ENCODE results near the gene DOK5. TPM values are rescaled to one million over a fixed set of nuclear protein-coding genes. Genes with fewer than 3 reads are reported as not detected.
A peak's percentile ranks its signal among the peaks of the same experiment; 100 is the strongest.

The DOK5 gene
- total and polyA plus RNA-seq, 9 of the 15 experiments (the other 6 are each of a cell fraction or from before 2014, with no cell fraction given), result not detected

- no peaks in the 10 kb centered on the region for H3K9me1 ChIP-seq (ENCODE audit: control insufficient read depth, insufficient read depth, low read length)
- H3K9me3 ChIP-seq (replicated peaks; ENCODE audit: control insufficient read depth, insufficient read depth, low read depth, low read length), result no peaks in the 10 kb centered on the region
- H2AFZ ChIP-seq (ENCODE audit: low read depth, low read length), result no peak overlapping the region
- H3K36me3 ChIP-seq (ENCODE audit: control insufficient read depth, insufficient read depth, low read length), result no peaks in the 10 kb centered on the region
- no peaks in the 10 kb centered on the region for H3K27me3 ChIP-seq (ENCODE audit: control insufficient read depth in 2 of 2, insufficient read depth in 2 of 2, low read length in 2 of 2)
- in situ Hi-C loops (cut with MboI), result no loop called here
- CTCF ChIA-PET (ENCODE audit: low intra/inter-chr PET ratio), result no interaction called here
- H3K4me2 ChIP-seq (ENCODE audit: insufficient read depth, low read length), result no peak overlapping the region
- no peak for DNase-seq (ENCODE audit: extremely low read depth in 1 of 4, low spot score in 3 of 4)
- intact Hi-C loops (cut with micrococcal nuclease), result no loop called here
- no peak overlapping the region for H3K27ac ChIP-seq (ENCODE audit: extremely low read depth, low read depth, low read length)
- H3K4me1 ChIP-seq (replicated peaks in 1 of 2; ENCODE audit: control insufficient read depth in 2 of 2, insufficient read depth in 2 of 2, low read length in 2 of 2), result no peaks in the 10 kb centered on the region
- POLR2A ChIA-PET, result no interaction called here
- no peaks in the 10 kb centered on the region for H3K79me2 ChIP-seq (ENCODE audit: control insufficient read depth, insufficient read depth, low read length)
- no peak for TF ChIP-seq ZNF347 (CRISPR knock-in tag; IDR thresholded peaks at IDR 0.05; ENCODE audit: low read depth)
- TF ChIP-seq MAFG (tag; conservative IDR thresholded peaks at IDR 0.05), result no peak
- no peak for TF ChIP-seq TOE1 (IDR thresholded peaks at IDR 0.05; ENCODE audit: borderline replicate concordance)
- no peak for TF ChIP-seq TOE1 (CRISPR knock-in tag; IDR thresholded peaks at IDR 0.05; ENCODE audit: borderline replicate concordance, low read depth)
- no peak for TF ChIP-seq ZNF76 (CRISPR knock-in tag; IDR thresholded peaks at IDR 0.05; ENCODE audit: borderline replicate concordance)
- no peak for TF ChIP-seq NR3C1 (CRISPR knock-in tag; IDR thresholded peaks at IDR 0.05)
- TF ChIP-seq ZBTB11 (CRISPR knock-in tag; IDR thresholded peaks at IDR 0.05), result peak in 1 of 3 experiments; percentile 13; a peak in 1 of 6 replicates
- TF ChIP-seq YY1 (IDR thresholded peaks at IDR 0.05; ENCODE audit: borderline replicate concordance in 1 of 3, control insufficient read depth in 1 of 3, extremely low read depth in 1 of 3, insufficient read depth in 3 of 3, insufficient read length in 1 of 3, insufficient replicate concordance in 2 of 3, low read depth in 1 of 3, low read length in 2 of 3), result no peak
- H3K9ac ChIP-seq (ENCODE audit: insufficient read depth in 1 of 2, low read depth in 2 of 2, low read length in 2 of 2), result no peak overlapping the region
- no peak for ATAC-seq
- no peak for FAIRE-seq
- no TSS peak for BruUV-seq (replicated peaks)
- no peaks in the 10 kb centered on the region for H4K20me1 ChIP-seq (replicated peaks; ENCODE audit: control insufficient read depth, insufficient read depth, low read length)
- WGBS (ENCODE audit: insufficient coverage, low coverage, missing lambda C conversion rate), result 0% methylated on average over 3 of the region's 3 CpGs
- no peak overlapping the region for H3K4me3 ChIP-seq
These were observed 2.0 kb downstream of the DOK5 start for GRCh38 chr20:54477191-54477955.

Data from K562 (cell line).